GM21528 (cell line): Measurements from ENCODE around the gene ZNF462.
"Not testable (repeated sequence)": the region's sequence is repeated elsewhere in the genome, so short reads cannot be mapped to it uniquely, and the experiment has no call there.

ENCODE experiments used
- ATAC-seq: cut with Tn5 transposase; IDR thresholded peaks from one replicate; pipeline ENCODE4 v1.9.1; 2021; ENCODE audit warnings: mild to moderate bottlenecking, moderate library complexity; ENCODE audit not compliant: unreplicated experiment, low FRiP score

ZNF462 gene, protein sequence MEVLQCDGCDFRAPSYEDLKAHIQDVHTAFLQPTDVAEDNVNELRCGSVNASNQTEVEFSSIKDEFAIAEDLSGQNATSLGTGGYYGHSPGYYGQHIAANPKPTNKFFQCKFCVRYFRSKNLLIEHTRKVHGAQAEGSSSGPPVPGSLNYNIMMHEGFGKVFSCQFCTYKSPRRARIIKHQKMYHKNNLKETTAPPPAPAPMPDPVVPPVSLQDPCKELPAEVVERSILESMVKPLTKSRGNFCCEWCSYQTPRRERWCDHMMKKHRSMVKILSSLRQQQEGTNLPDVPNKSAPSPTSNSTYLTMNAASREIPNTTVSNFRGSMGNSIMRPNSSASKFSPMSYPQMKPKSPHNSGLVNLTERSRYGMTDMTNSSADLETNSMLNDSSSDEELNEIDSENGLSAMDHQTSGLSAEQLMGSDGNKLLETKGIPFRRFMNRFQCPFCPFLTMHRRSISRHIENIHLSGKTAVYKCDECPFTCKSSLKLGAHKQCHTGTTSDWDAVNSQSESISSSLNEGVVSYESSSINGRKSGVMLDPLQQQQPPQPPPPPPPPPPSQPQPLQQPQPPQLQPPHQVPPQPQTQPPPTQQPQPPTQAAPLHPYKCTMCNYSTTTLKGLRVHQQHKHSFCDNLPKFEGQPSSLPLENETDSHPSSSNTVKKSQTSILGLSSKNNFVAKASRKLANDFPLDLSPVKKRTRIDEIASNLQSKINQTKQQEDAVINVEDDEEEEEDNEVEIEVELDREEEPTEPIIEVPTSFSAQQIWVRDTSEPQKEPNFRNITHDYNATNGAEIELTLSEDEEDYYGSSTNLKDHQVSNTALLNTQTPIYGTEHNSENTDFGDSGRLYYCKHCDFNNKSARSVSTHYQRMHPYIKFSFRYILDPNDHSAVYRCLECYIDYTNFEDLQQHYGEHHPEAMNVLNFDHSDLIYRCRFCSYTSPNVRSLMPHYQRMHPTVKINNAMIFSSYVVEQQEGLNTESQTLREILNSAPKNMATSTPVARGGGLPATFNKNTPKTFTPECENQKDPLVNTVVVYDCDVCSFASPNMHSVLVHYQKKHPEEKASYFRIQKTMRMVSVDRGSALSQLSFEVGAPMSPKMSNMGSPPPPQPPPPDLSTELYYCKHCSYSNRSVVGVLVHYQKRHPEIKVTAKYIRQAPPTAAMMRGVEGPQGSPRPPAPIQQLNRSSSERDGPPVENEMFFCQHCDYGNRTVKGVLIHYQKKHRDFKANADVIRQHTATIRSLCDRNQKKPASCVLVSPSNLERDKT (N-terminal part only)

GRCh38 chr9:106862821-106863720 is at the start of gene ZNF462:
Gene ZNF462 (plus strand): TSS chr9:106863166. CDS start chr9:106923384, 60,218 bp downstream.
- no peak for ATAC-seq

- no peak for ATAC-seq
Observed at GRCh38 chr9:106816524-106816923, 46.4 kb upstream of the ZNF462 start.

DNA sequence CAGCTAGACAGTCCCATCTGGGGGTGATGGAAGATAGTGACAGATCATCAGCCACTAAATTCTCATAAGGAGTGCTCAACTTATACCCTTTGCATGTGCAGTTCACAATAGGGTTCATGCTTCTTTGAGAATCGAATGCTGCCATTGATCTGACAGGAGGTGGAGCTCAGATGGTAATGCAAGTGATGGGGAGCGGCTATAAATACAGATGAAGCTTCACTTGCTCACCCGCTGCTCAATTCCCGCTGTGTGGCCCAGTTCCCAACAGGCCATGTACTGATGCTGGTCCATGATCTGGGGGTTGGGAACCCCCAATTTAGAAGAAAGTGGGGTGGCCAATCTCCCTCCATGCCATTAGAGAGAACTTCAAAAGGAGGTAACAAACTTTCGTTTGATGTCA is 44.9 kb upstream of the ZNF462 start:
- no peak for ATAC-seq

DNA sequence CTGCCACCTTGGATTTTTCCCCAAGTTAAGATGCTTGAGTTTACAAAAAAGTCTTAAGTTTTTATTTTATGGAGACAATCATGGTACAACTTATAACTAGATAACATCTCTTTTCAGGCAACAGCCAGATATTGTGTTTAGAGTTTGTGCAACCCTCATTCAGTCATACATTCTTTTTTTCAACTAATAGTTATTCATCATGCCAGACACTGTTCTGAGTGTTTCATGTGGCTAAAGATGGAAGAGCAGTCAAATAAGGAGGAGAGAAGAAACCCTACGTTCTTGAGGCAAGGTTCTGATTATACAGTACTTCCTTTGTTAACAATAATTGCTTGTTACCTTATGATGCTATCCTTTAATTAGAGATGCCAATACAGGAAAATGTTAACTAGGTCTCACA is 42.1 kb upstream of the ZNF462 start:
- ATAC-seq, result no peak

DNA sequence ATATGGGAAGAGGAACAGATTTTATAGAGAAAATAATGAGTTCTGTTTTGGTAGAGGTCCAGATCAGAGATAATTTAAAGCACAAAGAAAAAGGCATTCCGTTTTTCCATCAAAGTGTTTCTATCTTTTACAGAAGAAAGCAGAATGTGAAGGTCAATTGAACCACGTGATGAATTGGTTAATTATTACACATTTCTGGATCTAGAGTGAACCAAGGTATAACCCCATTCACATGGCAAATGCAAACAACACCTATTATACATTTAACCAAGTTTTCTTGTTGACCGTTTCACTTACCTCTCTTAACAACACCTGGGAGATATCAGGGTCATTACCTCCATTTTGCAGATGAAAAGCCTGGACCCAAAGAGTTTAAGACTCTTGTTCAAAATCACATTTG is 34.9 kb upstream of the ZNF462 start:
- ATAC-seq, result no peak

DNA sequence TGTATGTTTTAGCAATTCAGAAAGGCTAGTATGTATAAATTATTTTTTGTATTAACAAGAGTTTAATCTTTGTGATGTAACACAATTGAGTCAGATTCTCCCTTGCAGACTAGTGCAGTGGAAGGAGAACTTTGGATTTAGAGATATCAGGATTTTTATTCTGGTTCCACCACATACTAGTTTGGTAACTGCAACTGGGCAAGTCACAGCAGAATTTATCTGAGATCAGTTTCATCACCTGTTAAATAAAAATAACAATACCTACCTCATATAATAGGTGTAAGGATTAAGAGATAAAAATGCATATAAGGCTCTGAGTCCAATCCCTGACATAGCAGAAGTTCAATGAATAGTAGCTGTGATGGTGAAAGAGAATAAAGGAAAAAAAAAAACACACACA is 34.0 kb upstream of the ZNF462 start:
- ATAC-seq, result no peak

GRCh38 chr9:106829666-106830408 is 33.1 kb upstream of the ZNF462 start:
- no peak for ATAC-seq

GRCh38 chr9:106830527-106831150 is 32.3 kb upstream of the ZNF462 start:
- ATAC-seq, result no peak

DNA sequence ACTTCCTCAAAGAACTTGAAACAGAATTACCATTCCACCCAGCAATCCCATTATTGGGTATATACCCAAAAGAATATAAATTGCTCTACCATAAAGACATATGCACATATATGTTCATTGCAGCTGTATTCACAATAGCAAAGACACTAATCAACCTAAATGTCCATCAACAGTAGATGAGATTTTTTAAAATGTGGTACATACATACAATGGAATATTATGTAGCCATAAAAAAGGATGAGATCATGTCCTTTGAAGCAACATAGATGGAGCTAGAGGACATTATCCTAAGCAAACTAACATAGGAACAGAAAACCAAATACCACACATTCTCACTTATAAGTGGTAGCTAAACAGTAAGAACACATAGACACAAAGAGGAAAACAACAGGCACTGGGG is 28.1 kb upstream of the ZNF462 start:
- no peak for ATAC-seq

GRCh38 chr9:106835840-106836239 is 27.1 kb upstream of the ZNF462 start:
- no peak for ATAC-seq

GRCh38 chr9:106843371-106843770 is 19.6 kb upstream of the ZNF462 start:
- no peak for ATAC-seq

DNA sequence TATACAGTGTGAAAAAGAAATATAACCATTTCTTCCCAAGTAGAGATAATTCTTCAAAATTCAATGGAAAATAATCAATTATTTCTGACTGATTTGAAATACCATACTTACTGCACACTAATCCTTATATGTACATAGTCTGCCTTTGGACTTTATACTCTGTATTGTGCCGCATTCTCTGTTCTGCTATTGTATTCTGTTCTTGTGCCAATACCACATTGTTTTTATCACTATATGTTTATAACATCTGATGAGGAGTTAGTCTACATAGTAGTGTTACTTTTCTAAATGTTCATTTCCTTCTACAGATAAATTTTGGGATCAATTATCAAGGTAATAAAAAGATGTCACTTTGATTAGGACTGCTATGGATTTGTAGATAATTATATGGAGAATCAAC is 16.7 kb upstream of the ZNF462 start:
- ATAC-seq, result no peak

DNA sequence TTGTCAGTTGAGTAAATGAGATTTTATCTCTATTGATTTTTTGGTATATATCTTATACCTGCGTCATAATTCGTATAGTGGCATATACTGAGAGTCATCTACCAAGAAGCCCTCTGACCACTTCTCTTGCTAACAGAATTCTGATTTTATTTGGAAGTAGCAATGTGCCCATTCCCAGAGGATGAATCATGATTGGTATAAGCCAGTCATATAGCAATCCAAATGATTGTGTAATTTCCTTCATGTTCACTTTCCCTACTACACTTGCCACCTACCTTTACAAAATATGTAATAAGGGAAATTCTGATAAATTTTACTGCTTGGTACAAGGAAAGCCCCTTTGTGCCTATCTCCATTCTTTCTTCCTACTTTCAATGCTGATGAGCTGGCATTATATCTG is 16.1 kb upstream of the ZNF462 start:
- ATAC-seq, result no peak

DNA sequence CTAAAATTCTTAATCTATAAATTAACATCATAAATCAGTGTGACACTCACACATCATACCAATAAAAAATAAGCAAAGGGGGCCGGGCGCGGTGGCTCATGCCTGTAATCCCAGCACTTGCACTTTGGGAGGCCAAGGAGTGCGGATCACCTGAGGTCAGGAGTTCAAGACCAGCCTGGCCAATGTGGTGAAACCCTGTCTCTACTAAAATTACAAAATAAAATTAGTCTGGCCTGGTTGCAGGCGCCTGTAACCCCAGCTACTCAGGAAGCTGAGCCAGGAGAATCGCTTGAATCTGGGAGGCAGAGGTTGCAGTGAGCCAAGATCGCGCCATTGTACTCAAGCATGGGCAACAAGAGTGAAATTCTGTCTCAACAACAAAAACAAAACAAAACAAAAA is 11.3 kb upstream of the ZNF462 start:
- ATAC-seq, result not testable (repeated sequence)

GRCh38 chr9:106857811-106858470 is 5.0 kb upstream of the ZNF462 start:
- ATAC-seq, result no peak

DNA sequence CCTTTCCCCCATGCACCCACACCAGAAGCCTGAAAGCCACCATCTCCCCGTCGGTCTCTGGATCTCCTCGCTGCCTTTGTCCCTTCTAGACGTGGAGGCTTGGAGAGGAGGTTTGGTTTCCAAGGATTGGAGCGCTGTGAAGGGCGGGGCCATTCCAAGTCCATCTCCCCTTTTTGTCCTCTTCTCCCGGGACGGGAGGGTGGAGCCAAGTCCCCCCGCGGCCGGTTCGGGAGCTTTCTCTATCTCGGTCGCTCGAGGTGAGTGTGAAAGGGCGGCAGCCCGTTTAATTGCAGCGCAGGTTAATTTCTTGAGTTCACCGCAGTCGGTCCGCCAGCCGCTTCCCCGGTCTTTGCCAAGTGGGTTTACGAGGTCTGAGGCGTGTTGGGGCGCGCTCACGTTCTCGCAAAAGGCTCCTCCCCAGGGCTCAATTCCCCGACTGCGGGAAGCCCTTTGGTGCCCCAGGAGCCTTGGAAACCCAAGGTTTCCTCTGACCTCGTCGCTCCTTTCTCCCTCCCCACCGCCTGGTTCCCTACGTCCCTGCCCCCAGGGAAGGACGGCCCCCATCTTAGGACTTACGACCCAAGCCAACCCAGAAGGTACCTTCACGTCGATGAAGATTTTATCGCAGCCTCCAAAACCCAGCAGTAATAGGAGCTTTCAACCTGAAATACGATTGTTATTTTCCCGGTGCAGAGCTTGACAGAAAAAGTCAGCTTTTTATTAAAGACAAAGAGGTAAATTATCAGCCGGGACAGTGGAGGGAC is 2.8 kb upstream of the ZNF462 start:
- no peak for ATAC-seq
